Osteocyte (in vitro differentiated cells): ENCODE data around the gene IL23A. TPM values are rescaled to one million over a fixed set of nuclear protein-coding genes. Genes with fewer than 3 reads are reported as not detected.

Source experiments
- DNase-seq: peaks from one replicate; pipeline ENCODE4 v3.0.0; 2021; ENCODE audit warnings: mixed read lengths; ENCODE audit not compliant: unreplicated experiment; ENCODE audit errors: extremely low spot score
- H3K27ac Mint-ChIP-seq: one replicate; pipeline ENCODE4 v1.8.0; 2021; ENCODE audit warnings: mild to moderate bottlenecking, mixed read lengths; ENCODE audit not compliant: unreplicated experiment
- H3K27me3 Mint-ChIP-seq: one replicate; pipeline ENCODE4 v1.8.0; 2021; ENCODE audit warnings: mixed read lengths; ENCODE audit not compliant: unreplicated experiment
- H3K36me3 Mint-ChIP-seq: one replicate; pipeline ENCODE4 v1.8.0; 2021; ENCODE audit warnings: mixed read lengths; ENCODE audit not compliant: unreplicated experiment
- H3K4me1 Mint-ChIP-seq: one replicate; pipeline ENCODE4 v1.8.0; 2021; ENCODE audit warnings: mixed read lengths; ENCODE audit not compliant: unreplicated experiment
- H3K4me3 Mint-ChIP-seq: one replicate; pipeline ENCODE4 v1.8.0; 2021; ENCODE audit warnings: mild to moderate bottlenecking, moderate library complexity, mixed read lengths; ENCODE audit not compliant: unreplicated experiment
- H3K9me3 Mint-ChIP-seq: one replicate; pipeline ENCODE4 v1.8.0; 2021; ENCODE audit warnings: mixed read lengths; ENCODE audit not compliant: unreplicated experiment
- CTCF ChIP-seq: fragments of 200-600 bp; sonication (generic); IDR thresholded peaks from 2 replicates; pipeline ENCODE4 v1.5.0; 2021; ENCODE audit warnings: antibody characterized with exemption, mild to moderate bottlenecking, moderate library complexity
- total RNA-seq: library from RNA; stranded (reverse); gene quantifications from 2 replicates; pipeline ENCODE4 v1.2.1, GENCODE V29; 2021

The IL23A gene
- total RNA-seq, 1 donor from 2014 or later: not detected

- Mint-ChIP-seq H3K4me3 (no peak overlapping the region), H3K9me3 (no peaks in the 10 kb centered on the region), H3K27ac (no peak overlapping the region), H3K27me3 (peaks cover 22% of the 10 kb centered on the region), H3K4me1 (no peaks in the 10 kb centered on the region), H3K36me3 (no peaks in the 10 kb centered on the region)
- no peak for DNase-seq
- TF ChIP-seq CTCF: no peak
Observed at GRCh38 chr12:56374726-56375597, 36.3 kb downstream of the IL23A start.

DNA sequence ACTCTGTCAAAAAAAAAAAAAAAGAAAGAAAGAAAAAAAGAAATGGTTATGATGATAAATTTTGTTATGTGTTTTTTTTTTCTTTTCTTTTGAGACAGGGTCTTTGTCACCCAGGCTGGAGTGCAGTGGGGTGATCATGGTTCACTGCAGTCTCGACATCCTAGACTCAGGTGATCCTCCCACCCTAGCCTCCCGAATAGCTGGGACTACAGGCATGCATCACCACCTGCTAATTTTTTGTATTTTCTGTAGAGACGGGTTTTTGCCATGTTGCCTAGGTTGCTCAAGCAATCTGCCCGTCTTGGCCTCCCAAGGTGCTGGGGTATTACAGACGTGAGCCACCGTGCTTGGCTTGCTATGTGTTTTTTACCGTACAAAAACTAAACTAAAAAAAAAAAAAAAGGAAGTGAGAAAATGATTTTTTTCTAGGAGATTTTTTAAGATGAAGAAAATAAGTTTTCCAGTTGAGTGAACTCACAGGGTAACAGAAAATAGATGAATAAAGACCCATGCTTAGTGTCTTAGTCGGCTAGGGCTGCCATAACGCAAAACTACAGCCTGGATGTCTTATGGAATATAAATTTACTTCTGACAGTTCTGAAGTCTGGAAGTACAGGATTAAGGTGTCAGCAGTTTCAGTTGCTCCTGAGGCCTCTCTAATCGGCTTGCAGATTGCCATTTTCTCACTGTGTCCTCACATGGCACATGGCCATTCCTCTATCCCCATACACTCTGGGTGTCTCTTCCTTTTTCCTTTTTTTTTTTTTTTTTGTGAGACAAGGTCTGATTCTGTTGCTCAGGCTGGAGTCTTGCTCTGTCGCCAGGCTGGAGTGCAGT, 37.1 kb downstream of the IL23A start:
- no peaks in the 10 kb centered on the region for H3K9me3 Mint-ChIP-seq
- no peak for DNase-seq
- no peak overlapping the region for H3K27ac Mint-ChIP-seq
- no peaks in the 10 kb centered on the region for H3K4me1 Mint-ChIP-seq
- TF ChIP-seq CTCF: no peak
- H3K36me3 Mint-ChIP-seq: no peaks in the 10 kb centered on the region
- H3K27me3 Mint-ChIP-seq: peaks cover 22% of the 10 kb centered on the region
- H3K4me3 Mint-ChIP-seq: no peak overlapping the region

DNA sequence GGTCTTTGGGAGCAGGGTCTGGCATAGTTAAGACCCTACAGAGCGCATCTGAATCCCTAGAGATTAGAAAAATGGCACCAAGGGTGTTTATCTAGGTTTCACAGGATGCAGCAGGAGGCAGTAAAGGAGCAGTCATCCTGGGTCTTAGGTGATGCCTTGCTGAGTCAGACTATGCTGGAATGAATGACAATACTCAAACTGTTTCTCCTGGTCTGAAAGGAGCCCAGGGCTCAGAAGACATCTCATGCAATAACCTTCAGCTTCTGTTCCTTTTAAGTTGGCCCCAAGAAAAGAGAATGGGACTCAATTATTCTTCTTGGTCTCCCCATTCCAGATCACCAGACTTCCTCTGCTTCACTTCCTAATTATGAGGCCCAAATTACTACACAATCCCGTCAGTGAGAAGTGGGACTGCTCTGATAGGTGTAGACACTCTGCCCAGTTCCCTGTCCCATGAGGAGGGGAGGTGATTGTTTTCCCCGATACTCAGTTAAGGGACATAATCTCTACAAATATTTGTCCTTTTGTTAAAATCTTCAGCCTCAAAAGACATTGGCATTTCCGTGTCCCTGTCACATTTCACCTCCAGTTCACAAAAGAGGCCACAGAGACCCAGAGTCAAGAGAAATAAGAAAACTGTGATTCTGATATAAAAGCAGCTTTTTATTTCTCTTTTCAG, 38.8 kb downstream of the IL23A start:
- no peak for DNase-seq
- Mint-ChIP-seq H3K27ac (no peak overlapping the region), H3K4me3 (no peak overlapping the region), H3K4me1 (no peaks in the 10 kb centered on the region), H3K27me3 (peaks cover 15% of the 10 kb centered on the region), H3K9me3 (no peaks in the 10 kb centered on the region), H3K36me3 (no peaks in the 10 kb centered on the region)
- no peak for TF ChIP-seq CTCF

DNA sequence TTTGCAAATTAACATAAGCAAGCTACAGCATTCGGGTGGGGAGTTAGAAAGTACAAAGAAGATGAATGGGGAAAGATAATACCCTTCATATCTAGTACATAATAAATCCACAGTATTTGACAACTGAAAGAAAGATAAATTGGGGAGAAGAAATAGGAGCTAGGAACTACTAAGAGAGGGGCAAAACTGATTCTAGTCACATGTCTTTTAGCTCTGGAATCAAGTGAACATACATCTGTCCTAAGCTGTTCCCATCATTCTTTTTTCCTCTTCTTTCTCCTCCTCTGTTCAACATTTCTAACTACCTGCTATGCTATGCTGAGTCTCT, 39.3 kb downstream of the IL23A start:
- Mint-ChIP-seq H3K36me3 (no peaks in the 10 kb centered on the region), H3K4me3 (no peak overlapping the region), H3K27ac (no peak overlapping the region), H3K27me3 (peaks cover 11% of the 10 kb centered on the region), H3K4me1 (no peaks in the 10 kb centered on the region), H3K9me3 (no peaks in the 10 kb centered on the region)
- DNase-seq: no peak
- TF ChIP-seq CTCF: no peak
